HG02840 (cell line): Measurements from ENCODE around the gene UROC1.

Experiments used
- ATAC-seq: cut with Tn5 transposase; IDR thresholded peaks from one replicate; pipeline ENCODE4 v1.9.1; 2021; ENCODE audit warnings: mild to moderate bottlenecking, moderate library complexity, moderate number of reproducible peaks; ENCODE audit not compliant: unreplicated experiment, low FRiP score

The UROC1 gene

GRCh38 chr3:126519506-126520455 is 2.2 kb upstream of the UROC1 start:
- ATAC-seq: no peak

- no peak for ATAC-seq
Observed at GRCh38 chr3:126518779-126519177, 1.2 kb upstream of the UROC1 start.

- ATAC-seq: no peak
Observed at GRCh38 chr3:126517986-126518778, 609 bp upstream of the UROC1 start.

GRCh38 chr3:126516936-126517290 is 660 bp downstream of the UROC1 start:
- ATAC-seq: no peak

DNA sequence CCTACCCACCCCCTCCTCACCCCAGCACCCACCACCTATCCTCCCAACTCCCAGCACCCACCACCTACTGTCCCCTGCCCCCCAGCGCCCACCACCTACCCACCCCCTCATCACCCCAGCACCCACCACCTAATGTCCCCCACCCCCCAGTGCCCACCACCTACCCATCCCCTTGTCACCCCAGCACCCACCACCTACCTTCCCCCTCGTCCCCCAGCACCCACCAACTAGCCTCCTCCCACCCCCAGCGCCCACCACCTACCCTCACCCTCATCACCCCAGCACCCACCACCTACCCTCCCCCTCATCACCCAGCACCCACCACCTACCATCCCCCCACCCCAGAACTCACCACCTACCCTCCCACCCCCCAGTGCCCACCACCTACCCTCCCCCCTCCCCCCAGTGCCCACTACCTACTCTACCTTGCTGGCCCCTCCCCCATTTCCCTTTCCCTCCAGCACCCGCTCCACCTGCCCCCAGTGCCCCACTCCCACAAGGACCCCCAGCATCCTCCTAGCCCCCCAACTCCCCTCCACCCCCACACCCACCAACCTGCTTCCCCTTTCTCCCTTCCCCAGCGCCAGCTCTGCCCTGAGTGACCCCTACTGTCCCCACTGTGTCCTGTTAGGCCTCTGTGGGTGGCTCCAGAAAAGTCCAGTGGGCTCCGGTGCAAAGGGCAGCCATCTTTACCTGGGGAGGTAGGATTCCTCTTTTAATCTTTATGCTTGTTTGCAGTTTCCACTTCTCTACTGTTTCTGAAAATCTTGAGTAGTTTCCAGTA is 1.2 kb downstream of the UROC1 start:
- ATAC-seq: no peak

DNA sequence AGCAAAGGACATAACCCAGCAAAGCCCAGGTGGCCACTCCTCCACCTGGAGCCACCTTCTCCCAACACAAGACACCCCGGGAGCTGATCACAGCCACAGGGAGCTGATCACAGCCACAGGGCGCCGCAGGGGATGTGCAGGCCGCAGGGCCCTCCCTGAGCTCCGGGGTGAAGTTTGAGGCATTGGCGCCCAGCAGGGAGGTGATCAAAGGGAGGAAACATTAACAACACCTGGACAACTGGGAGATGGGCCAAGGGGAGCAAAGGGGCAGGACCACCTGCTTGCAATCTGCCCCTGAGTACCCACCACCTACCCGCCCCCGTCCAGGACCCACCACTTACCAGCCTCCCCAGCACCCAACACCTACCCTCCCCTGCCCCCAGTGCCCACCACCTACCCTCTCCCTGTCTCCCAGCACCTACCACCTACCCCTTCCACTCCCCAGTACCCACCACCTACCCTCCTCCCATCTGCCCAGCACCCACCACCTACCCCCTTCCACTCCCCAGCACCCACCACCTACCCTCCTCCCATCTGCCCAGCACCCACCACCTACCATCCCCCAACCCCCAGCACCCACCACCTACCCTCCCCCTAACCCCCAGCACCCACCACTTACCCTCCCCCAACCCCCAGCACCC is 2.4 kb downstream of the UROC1 start:
- no peak for ATAC-seq

DNA sequence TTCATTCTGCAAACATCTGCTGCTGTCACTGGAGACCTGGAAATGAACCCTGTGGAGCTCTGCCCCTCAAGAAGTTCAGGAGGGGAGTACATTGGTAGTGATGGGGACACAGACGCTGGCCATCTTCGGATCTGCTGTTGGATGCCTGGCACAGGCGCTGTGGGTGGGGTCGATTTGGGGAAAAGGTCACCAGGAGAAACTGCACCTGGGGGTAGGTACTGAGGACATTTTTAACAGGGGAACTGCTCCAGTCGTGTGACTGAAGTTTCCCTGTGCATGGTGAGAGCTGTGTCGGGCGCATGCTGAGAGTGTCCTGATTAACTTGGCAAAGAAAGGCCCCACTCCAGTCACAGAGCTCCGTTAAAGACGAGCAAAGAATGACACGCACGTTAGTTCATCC is 3.4 kb downstream of the UROC1 start:
- no peak for ATAC-seq

DNA sequence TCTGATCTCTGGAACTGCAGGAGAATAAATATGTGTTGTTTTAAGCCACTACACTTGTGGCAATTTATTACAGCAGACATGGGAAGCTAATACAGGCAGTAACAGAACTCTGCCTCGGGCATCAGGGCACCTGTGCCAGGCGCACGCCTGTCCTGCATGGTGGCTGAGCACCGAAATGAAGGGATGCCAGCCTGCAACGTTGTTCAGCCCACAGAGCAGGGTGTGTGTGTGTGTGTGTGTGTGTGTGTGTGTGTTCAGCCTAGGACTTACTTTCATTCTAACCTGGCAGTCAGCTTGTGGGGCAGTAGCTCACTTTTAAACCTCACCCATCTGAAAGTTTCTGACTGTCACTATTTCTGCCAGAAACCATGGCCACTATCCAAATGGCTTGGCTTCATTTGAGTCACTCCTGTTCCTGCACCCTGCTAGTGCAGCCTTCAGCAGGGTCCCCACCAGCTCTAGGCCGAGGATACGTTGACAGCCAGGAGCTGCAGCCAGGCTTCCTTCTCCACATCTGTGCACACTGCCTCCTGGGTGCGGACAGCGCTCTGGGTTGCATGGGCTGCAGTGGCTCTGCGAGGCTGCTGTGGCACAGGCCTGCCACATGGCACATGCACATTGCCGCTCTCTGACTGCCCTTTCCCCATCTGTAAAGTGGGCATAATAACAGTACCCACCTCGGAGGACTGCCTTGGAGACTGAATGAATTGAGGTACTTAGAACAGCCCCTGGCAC is 4.5 kb downstream of the UROC1 start:
- ATAC-seq: no peak

GRCh38 chr3:126512026-126512425 is 5.5 kb downstream of the UROC1 start:
- ATAC-seq: no peak

- ATAC-seq: no peak
Observed at GRCh38 chr3:126511291-126511690, 6.3 kb downstream of the UROC1 start.

DNA sequence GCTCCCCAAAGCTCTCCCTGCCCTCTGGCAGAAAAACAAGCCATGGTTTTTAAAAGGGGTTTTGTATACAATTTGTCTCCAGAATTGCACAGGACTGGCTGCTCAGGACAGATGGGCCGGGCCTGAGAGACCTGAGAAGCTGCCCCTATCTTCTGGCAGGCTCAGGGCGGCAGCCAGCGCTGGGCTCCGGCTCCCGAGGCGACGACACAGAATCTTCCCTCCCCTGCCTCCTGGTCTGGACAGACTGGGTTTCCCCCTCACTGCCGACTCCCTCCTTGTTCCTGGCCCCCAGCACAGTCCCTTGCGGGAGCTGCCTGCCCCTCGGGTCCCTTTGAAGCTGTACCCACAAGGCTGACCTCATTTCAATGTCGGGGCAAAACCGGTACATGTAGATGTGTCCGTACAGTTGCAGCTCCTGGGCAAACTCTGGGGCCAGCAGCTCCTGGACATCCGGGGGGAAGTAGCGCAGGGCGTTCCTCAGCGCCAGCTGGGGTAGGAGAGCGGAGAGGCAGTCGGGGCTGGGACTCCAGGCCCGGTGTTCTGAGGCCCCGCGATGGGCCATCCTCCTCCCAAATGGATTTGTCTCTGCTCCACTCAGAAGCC is 7.2 kb downstream of the UROC1 start:
- no peak for ATAC-seq

DNA sequence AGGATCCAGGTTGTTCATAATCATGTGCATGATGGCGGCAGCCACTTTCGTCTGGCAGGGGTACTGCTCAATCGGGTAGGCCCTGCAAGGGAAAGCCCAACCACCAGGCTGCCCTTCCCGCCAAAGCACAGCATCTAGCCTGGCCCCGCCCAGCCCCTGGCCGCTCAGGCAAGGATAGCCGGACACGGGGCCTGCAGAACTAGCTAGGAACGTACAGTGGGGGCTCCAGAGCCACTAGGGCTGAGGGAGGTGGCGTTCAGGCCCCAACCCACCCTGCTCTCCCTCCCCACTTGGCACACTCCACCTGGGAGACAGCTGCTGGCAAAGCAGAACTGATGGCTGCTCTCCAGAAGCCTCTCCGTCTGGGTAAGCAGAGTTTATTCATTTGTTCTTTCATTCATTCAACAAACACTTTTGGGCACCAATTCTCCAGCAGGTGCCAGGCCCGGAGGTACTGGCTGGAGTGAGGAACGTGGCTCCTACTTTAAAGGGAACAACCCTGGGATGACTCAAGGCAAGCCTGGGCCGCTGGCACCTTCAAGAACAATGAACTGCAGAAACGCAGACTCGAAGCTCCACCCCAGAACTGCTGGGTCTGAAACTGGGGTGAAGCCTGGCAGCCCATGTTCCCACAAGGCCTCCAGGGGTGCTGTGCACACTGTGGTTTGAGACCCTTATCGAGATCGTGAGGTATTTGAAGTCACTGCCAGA is 7.8 kb downstream of the UROC1 start:
- no peak for ATAC-seq

GRCh38 chr3:126508564-126508964 is 9.0 kb downstream of the UROC1 start:
- no peak for ATAC-seq

DNA sequence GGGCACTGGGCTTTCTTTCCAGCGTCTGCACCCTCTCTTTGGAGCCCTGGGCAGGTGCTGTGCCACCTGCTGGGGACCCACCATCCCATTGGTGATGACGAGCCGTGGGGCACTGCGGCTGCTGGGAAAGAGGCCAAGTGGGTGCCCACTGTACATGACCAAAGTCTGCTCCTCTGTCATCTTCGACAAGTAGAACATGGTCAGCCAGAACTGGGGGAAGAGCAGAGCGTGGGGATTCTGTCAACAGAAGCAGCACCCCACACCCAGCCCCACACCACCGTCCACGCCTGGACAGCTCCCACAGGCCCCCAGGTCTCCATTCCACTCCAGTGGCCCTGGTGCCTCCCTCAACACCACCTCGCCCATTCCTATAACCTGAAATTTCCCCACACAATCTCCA is 9.7 kb downstream of the UROC1 start:
- no peak for ATAC-seq

- no peak for ATAC-seq
Observed at GRCh38 chr3:126503701-126504100, 13.9 kb downstream of the UROC1 start.

DNA sequence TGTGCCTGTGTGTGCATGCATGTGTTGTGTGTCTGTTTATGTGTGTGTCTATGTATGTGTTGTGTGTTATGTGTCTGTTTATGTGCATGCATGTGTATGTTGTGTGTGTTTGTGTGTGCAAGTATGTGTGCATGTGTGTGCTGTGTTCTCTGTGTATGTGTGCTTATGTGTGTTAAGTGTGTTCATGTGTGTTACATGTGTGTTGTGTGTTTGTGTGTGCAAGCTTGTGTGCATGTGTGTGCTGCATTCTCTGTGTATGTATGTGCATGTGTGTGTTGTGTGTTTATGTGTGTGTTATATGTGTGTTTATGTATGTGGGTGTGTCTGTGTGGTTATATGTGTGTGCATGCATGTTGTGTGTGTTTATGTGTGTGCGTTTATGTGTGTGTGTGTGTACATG is 14.9 kb downstream of the UROC1 start:
- no peak for ATAC-seq

GRCh38 chr3:126501736-126502135 is 15.8 kb downstream of the UROC1 start:
- ATAC-seq: no peak

- no peak for ATAC-seq
Observed at GRCh38 chr3:126501054-126501453, 16.5 kb downstream of the UROC1 start.

DNA sequence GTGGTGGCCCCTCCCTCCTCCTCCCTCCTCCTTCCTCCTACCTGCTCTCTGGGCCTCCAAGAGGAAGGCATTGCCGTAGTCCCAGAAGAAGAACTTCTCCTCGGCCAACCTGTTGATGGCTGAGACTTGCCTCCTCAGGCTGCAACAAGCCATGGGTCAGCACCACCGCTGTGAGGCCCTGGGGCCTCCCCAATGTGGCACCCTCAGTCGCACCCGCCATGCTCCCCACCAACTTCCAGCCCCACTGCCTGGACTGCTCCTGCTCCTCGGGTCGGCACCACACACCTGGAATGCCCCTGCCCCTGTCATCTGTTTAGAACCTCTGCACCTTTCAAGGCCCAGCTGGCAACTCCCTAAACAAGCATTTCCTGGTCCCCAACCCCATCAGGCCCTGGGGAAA is 17.6 kb downstream of the UROC1 start:
- no peak for ATAC-seq
